ENCODE data around the gene MED10.

DNA sequence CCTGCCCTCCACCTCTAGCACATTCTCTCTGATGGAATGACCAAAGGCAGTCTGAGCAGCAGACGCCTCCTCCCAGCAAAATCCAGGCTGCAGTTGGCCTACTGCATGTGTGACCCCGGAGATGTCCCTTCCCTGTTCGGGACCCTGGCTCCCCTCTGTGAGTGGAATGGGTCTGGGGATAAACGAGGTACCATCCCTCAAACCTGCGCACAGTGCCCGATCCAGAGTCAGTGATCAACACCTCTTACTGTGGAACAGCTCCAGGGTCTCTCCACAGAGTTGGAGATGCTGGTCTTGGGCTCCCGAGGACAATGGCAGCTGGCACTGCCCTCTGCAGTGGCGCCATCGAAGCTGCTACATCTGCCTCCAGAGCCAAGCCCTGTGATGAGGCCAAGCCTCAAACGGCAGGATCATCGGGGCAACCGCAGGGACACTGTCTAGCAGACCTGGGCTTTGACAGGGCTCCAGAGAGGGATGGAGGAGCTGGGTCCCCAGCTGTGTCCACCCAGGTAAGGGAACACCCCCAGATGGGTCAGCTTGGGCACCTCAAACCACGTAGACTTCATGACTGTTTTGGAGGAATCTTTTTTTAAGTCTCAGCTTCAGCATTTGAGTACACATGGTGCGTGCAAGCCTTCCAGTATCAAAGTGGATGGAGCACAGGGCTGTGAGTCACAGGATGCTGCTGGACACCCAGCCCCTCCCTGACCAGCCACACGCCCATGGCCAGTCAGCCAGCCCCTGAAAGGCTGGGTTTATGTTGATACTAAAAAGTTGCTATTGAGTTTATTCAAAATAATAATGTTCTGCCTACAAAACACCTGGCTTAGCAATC lies 13.0 kb downstream of the MED10 start:
- TF ChIP-seq EZH2 (IDR thresholded peaks at IDR 0.05; ENCODE audit: borderline replicate concordance) = no peak
- TF ChIP-seq, protein P1, sequence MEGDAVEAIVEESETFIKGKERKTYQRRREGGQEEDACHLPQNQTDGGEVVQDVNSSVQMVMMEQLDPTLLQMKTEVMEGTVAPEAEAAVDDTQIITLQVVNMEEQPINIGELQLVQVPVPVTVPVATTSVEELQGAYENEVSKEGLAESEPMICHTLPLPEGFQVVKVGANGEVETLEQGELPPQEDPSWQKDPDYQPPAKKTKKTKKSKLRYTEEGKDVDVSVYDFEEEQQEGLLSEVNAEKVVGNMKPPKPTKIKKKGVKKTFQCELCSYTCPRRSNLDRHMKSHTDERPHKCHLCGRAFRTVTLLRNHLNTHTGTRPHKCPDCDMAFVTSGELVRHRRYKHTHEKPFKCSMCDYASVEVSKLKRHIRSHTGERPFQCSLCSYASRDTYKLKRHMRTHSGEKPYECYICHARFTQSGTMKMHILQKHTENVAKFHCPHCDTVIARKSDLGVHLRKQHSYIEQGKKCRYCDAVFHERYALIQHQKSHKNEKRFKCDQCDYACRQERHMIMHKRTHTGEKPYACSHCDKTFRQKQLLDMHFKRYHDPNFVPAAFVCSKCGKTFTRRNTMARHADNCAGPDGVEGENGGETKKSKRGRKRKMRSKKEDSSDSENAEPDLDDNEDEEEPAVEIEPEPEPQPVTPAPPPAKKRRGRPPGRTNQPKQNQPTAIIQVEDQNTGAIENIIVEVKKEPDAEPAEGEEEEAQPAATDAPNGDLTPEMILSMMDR (IDR thresholded peaks at IDR 0.05; ENCODE audit: poor library complexity) = no peak

All from hepatocyte (in vitro differentiated cells).